ENCODE results near the gene LILRA5. TPM values are rescaled to one million over a fixed set of nuclear protein-coding genes. Genes with fewer than 3 reads are reported as not detected.

Gene LILRA5
- total and polyA plus RNA-seq, 8 donors = 1.1 to 8.5 (median 2.7) TPM; not detected in 2

GRCh38 chr19:54311486-54311885, 1.5 kb downstream of the LILRA5 start:
- H3K9me3 ChIP-seq = no peaks in the 10 kb centered on the region
- H3K4me1 ChIP-seq = no peaks in the 10 kb centered on the region
- WGBS, 5 donors = 39 to 58% (median 52%) methylated on average over 4 to 5 of the region's 5 CpGs
- TF ChIP-seq POLR2A (IDR thresholded peaks at IDR 0.05) (no peak), POLR2AphosphoS5 (IDR thresholded peaks at IDR 0.05) (no peak), EP300 (IDR thresholded peaks at IDR 0.05) (no peak), CTCF (IDR thresholded peaks at IDR 0.05) (no peak)
- H3K36me3 ChIP-seq = no peaks in the 10 kb centered on the region
- H3K4me3 ChIP-seq = peak overlapping the region in 1 of 4 donors; percentile 35
- intact Hi-C loops (cut with DNase I; ENCODE audit: low total_unique reads) = no loop called here
- DNase-seq = no peak
- no peak overlapping the region for H3K27ac ChIP-seq
- peaks cover 0 to 40% (median 0%) of the 10 kb centered on the region in 3 donors for H3K27me3 ChIP-seq

GRCh38 chr19:54310543-54310942, 2.4 kb downstream of the LILRA5 start:
- no peak for DNase-seq
- H3K9me3 ChIP-seq = no peaks in the 10 kb centered on the region
- H3K36me3 ChIP-seq = no peaks in the 10 kb centered on the region
- TF ChIP-seq POLR2A (IDR thresholded peaks at IDR 0.05) (no peak), POLR2AphosphoS5 (IDR thresholded peaks at IDR 0.05) (no peak), CTCF (IDR thresholded peaks at IDR 0.05) (no peak), EP300 (IDR thresholded peaks at IDR 0.05) (no peak)
- intact Hi-C loops (cut with DNase I; ENCODE audit: low total_unique reads) = no loop called here
- no peak overlapping the region for H3K27ac ChIP-seq
- H3K27me3 ChIP-seq = peaks cover 0 to 41% (median 0%) of the 10 kb centered on the region in 3 donors
- WGBS, 5 donors = 60 to 74% (median 69%) methylated on average over 4 to 5 of the region's 5 CpGs
- H3K4me1 ChIP-seq = no peaks in the 10 kb centered on the region
- peak overlapping the region in 1 of 4 donors; percentile 35 for H3K4me3 ChIP-seq

- H3K4me3 ChIP-seq = no peak overlapping the region
- no peaks in the 10 kb centered on the region for H3K9me3 ChIP-seq
- intact Hi-C loops (cut with DNase I; ENCODE audit: low total_unique reads) = no loop called here
- 66 to 79% (median 69%) methylated on average over 9 to 12 of the region's 12 CpGs for WGBS, 5 donors
- no peak for DNase-seq
- no peaks in the 10 kb centered on the region for H3K36me3 ChIP-seq
- no peak overlapping the region for H3K27ac ChIP-seq
- TF ChIP-seq POLR2AphosphoS5 (IDR thresholded peaks at IDR 0.05) (no peak), CTCF (IDR thresholded peaks at IDR 0.05) (no peak), POLR2A (IDR thresholded peaks at IDR 0.05) (no peak), EP300 (IDR thresholded peaks at IDR 0.05) (no peak)
- no peaks in the 10 kb centered on the region for H3K4me1 ChIP-seq
- peaks cover 0 to 48% (median 0%) of the 10 kb centered on the region in 3 donors for H3K27me3 ChIP-seq
Observed at GRCh38 chr19:54309811-54310210, 3.2 kb downstream of the LILRA5 start.

GRCh38 chr19:54307389-54308020, 5.5 kb downstream of the LILRA5 start:
- intact Hi-C loops (cut with DNase I; ENCODE audit: low total_unique reads) = no loop called here
- Histone ChIP-seq H3K36me3 (no peaks in the 10 kb centered on the region), H3K27ac (no peak overlapping the region), H3K4me3 (no peak overlapping the region), H3K27me3 (peaks cover 0 to 42% (median 0%) of the 10 kb centered on the region in 3 donors), H3K9me3 (no peaks in the 10 kb centered on the region), H3K4me1 (no peaks in the 10 kb centered on the region)
- 77 to 94% (median 81%) methylated on average over 5 of the region's 5 CpGs for WGBS, 5 donors
- DNase-seq = peak in 1 of 2 donors; percentile 16
- TF ChIP-seq CTCF (IDR thresholded peaks at IDR 0.05) = no peak
